Measurements from ENCODE around the gene MCCC1. TPM values are rescaled to one million over a fixed set of nuclear protein-coding genes. Genes with fewer than 3 reads are reported as not detected.

The MCCC1 gene
- total RNA-seq, result 20.2 and 27.4 TPM in 2 replicates

DNA sequence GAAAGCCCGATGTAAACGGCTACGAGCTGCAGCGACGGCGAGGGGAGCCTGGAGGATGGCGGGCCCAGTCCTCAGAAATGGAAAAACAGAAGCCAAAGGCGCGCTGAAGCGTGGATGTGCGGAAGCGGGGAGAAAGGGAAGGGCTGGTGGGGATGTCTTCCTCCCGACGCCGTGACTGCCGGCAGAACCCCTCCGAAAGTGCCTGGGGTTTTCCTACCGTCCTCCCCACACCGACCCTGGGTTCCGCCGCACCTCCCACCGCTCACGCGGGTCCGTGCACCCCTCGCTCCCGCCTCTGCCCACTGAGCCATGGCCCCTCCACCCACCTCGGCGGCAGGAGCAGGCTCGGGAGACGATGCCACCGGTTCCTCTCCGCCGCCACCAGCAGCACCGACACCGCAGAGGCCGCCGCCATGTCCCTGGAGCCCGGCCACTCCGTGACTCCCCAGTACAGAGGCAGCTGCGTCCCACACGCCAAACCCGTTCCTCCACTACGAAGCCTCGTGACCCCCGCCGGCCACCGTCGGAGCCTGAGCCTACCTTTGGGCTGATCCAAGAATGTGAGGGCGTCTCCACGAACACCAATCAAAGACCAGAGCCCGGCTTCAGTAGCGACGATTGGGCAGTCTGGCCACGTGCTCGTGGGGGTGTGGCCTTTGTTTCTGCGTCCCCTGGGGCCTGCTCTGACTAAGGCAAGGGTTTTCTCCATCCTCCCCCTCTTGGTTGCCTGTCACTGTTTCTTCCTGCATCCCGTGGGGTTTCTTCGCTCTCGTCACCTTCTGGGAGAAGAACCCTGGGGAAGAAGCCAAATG is at the start of gene MCCC1:
TSS of gene MCCC1 (minus strand) at position 471 of the 812 bp plus-strand sequence. CDS start at position 415, 56 bp downstream.

DNA sequence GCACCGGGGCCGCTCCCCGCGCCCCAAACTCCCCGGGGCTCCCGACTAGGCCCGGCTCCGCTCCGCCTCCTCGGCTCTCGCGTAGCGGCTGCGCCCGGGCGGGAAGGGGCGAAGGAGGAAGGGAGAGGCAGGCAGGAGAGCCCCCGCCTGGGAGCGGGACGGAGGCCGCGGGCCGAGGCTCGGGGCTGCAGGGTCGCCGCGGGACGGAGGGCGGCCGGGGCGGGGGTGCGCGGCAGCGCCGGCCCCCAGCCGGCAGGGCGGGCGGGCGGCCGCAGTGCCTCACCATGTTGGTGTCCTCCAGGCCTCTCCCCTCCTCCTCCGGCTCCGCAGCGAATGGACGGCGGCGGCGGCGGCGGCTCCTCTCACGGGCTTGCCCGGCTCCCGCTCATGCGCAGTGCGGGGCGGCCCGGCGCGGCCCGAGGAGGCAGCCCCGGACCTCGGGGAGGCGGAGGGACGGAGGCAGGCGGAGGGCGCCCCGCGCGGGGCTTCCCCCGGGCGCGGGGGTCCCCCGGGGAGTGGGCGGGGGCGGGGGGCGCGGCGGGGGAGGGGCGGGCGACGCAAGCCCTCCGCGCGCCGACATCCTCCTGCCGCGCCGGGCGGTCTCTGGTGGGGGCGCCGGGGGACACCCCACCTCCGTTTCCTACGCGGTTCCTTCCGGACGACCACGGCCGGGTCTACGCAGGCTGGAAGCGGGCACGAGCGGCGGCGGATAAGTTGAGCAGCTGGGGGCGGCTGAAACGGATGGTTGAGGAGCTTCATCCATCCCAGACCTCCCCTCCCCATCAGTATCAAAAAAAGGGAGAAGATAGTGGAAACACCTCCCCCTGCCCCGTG is 118.9 kb downstream of the MCCC1 start, which contains the start of gene DCUN1D1:
TSS of gene DCUN1D1 (minus strand) at position 335 of the 834 bp plus-strand sequence. CDS start at position 286, 49 bp downstream.

Other genes starting within 250 kb of the MCCC1 start
- 25.9 and 35.0 TPM in 2 replicates for gene DCUN1D1, start 119.0 kb downstream of the MCCC1 start, total RNA-seq
- 3.4 and 26.8 TPM in 2 replicates for gene LAMP3, start 63.2 kb upstream of the MCCC1 start, total RNA-seq
- gene B3GNT5, start 153.8 kb upstream of the MCCC1 start, total RNA-seq, result 32.9 and 39.0 TPM in 2 replicates